Gastroesophageal sphincter (tissue), 3 donors: ENCODE measurements around the gene PLCL1.

Source experiments
- CTCF ChIP-seq, 4 experiments: fragments of 200-600 bp in 2 of 4; fragments of 450-650 bp in 2 of 4; sonication (generic) in 1 of 4; IDR thresholded peaks; one replicate each; pipeline ENCODE4 v1.5.1; 2017 to 2019; ENCODE audit warnings: antibody characterized with exemption in 4 of 4, mild to moderate bottlenecking in 2 of 4, moderate library complexity in 2 of 4
- POLR2A ChIP-seq, 2 donors: fragments of 450-650 bp; IDR thresholded peaks; one replicate each; pipeline ENCODE4 v1.6.1; 2017; ENCODE audit warnings: antibody characterized with exemption in 2 of 2, mild to moderate bottlenecking in 2 of 2, moderate library complexity in 1 of 2
- POLR2AphosphoS5 ChIP-seq: sonication (generic); formaldehyde crosslinking; IDR thresholded peaks from one replicate; pipeline ENCODE4 v1.6.1; 2017; ENCODE audit warnings: antibody characterized with exemption

- no peak for TF ChIP-seq CTCF (IDR thresholded peaks at IDR 0.05)
- no peak for TF ChIP-seq POLR2AphosphoS5
- TF ChIP-seq POLR2A (IDR thresholded peaks at IDR 0.05): no peak
Measured at GRCh38 chr2:198008230-198008629, 203.8 kb downstream of the PLCL1 start.
